GM21528 (cell line): ENCODE measurements around the gene STAT4.
"Not testable (repeated sequence)": the region's sequence is repeated elsewhere in the genome, so short reads cannot be mapped to it uniquely, and the experiment has no call there.

Experiments used
- ATAC-seq: cut with Tn5 transposase; IDR thresholded peaks from one replicate; pipeline ENCODE4 v1.9.1; 2021; ENCODE audit warnings: mild to moderate bottlenecking, moderate library complexity; ENCODE audit not compliant: unreplicated experiment, low FRiP score

Gene STAT4

DNA sequence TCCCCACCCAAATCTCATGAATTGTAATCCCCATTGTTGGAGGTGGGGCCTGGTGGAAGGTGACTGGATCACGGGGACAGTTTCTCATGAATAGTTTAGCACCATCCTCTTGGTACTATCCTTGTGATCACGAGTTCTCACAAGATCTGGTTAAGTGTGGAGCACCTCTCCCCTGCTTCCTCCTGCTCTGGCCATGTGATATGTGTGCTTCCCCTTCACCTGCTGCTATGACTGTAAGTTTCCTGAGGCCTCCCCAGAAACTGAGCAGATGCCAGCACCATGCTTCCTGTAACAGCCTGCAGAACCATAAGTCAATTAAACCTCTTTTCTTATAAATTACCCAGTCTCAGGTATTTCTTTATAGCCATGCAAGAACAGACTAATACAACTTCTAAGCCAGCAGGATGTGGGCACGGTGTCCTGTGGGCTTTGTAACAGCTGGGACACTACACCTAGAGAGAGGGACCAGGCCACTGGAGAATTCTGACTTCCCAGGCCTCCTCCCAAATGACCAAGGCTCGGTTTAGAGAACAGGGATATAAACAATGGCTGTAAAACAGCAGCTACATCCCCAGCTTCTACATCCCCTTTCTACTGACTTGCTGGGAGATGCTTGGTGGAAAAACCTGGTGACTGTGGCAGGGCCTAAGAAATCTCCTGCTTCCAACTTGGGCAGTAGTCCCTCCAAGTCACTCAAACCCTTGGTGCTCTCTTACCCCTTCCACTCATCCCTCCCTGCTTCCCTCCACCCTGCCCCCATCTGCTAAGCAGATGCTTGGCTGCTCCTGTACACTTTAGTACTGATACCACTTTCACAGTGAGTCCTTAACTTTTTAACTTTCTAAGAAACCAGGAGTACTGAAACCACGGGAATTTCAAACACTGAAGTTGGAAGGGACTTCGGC is 147.1 kb downstream of the STAT4 start:
- no peak for ATAC-seq

DNA sequence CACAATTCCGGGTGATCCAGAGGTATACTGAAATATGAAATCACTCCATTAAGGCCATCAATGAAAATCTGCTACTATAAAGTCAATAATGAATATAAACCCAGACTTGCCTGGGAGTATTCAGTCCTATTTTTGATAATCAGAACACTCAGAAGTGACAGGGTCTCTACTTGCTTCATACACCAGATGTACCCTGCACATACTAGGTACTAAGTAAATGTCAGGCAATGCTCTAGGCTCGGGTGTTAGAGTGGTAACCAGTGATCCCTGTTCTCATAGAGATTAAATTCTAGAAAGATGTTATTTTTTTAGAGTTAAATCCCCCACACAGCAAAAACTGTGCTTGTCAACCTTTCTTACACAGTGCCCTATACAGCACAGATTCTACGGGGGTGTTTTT is 149.2 kb downstream of the STAT4 start:
- ATAC-seq: no peak

DNA sequence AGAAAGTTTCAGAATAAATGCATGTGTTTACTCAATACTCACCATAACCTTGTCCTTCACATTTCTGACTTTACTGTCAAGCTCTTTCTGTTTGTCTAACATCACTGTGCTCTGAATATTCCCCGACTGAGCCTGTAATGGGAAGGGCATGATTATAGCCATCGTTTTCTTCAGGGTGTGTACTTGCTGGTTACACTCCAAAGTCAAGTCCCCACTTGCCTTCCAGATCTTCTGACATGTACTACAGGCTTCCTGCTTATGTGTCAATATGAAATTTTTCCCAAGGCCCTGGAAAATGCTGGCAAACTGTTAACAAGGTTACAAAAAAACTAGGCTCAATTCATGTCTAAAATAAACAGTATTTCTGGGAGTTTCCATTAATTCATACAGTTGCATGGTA is 149.8 kb downstream of the STAT4 start:
- no peak for ATAC-seq

DNA sequence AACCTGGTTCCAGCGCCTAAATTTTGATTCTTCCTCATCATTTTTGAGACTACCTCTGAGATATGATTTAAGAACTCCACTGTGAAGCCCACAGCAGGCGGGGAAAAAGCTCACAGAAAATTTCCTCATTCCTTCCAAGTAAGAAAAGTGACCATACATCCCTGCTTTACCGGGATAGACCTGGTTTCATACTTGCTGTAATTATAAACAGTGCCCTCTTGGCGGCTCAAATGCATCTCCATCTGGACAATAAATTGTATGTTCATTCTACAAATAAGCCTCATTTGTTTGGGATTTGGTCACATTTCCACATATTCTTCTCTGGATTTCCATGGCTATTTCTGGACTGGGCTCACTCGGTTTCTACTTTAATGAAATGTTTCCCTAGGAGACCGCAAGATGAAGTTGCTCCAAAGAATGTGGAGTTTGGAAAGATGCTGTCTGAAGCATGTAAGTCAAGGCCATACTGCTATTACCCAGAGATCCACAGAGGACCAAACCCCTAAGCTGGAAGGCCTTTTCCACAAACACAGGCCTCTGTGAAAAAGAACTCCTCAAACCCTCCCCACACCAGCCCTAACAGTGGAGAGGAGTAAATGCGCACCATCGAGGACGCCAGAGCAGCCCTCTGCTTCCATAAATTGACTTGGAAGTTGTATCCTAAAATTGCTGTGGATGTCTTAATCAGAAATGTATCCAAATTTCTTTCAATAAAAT is 150.7 kb downstream of the STAT4 start:
- ATAC-seq: no peak

DNA sequence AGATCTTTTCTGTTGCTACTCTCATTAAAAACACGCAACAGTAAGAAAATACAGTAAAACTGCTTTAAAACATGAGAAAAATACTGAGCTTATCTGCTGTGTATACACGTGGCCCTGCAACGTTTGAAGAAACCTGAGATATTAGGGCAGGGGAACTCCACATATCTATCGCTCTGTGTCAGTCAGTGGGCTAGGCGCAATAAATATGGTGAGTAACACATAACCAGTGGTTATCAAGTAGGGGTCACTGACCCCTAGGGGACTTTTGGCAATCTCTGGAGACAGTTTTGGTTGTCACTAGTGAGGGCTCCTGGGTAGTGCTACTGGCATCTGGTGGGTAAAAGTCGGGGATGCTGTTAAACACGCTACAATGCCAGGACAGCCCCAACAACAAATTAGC is 151.7 kb downstream of the STAT4 start:
- ATAC-seq: no peak

DNA sequence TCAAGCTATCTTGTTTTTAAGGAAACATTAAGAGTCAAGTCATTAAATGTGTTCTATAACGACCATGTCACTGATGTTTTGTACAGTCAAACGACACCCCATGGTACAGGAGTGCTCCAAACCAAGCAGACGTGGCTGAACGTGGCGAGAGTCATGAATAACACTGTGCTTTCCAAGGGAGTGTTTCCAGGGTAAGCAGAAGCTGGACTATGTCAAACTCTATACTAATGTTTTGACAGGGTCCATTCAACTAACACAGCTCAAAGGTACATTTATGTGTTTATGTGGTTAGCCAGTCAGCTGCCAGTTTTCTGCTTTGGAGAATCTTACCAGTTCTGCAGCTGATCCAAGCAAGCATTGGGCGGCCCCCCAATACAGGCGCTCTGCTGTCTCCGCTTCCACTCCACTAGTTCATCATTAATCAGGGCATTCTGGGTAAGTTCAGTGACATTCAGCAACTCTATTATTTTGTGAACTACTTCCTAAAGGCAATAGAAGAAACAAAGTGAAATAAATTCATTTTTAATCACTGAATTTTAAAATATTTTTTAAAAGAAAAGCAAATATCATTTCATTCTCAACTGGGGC is 153.2 kb downstream of the STAT4 start:
- ATAC-seq: no peak

DNA sequence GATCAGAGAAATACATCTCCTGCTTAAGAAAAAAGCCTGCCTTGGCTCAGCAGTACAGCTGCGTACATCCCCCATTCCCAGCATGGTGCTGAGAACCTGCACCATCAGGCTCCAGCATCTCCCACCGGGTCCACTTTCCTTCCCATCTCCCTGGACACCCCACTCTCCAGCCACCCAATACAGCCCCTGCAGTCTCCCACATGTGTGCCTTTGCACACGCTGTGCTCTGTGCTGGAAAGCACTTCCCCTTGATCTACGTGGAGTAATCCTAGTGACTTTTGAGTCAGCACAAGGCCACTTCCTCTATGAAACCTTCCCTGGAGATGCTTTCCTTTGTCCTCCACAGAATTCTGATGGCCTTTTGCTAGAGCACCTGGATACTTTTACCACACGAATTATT is 153.8 kb downstream of the STAT4 start:
- no peak for ATAC-seq

DNA sequence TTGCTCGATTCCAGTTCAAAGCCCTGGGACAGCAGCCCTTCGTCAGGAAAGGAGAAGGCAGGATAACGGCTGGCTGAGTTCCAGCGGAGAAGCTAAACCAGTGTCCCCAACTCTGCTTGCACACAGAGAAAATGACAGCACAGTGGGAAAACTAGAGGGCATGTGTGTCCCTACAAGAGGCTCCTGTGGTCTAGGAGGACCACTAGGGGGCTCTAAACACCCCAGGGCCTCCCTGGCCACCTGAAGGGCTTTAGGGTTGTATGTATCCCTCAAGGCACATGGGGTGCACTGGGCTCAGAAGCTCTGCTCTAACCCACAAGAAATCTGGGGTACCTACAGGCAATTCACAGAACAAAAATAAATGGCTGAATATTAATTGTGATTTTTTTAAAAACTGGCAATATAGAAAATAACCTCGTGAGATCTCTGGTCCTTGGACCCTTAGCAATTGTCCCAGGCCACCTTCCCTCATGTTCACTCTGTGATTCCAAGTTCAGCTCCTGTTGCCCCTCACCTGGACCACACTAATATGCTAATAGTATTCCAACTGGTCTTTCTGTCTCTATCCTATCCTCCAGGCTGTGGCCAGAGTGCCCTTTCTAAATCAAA is 154.4 kb downstream of the STAT4 start:
- ATAC-seq: no peak

DNA sequence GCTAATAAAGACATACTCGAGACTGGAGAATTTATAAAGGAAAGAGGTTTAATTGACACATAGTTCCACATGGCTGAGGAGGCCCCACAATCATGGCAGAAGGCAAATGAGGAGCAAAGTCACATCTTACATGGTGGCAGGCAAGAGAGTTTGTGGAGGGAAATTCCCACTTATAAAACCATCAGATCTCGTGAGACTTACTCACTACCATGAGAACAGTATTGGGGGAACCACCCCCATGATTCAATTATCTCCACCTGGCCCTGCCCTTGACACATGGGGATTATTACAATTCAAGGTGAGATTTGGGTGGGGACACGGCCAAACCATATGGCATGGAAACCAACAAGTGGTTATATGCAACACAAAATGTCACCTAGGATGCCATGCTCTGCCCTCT is 155.5 kb downstream of the STAT4 start:
- ATAC-seq: not testable (repeated sequence)

DNA sequence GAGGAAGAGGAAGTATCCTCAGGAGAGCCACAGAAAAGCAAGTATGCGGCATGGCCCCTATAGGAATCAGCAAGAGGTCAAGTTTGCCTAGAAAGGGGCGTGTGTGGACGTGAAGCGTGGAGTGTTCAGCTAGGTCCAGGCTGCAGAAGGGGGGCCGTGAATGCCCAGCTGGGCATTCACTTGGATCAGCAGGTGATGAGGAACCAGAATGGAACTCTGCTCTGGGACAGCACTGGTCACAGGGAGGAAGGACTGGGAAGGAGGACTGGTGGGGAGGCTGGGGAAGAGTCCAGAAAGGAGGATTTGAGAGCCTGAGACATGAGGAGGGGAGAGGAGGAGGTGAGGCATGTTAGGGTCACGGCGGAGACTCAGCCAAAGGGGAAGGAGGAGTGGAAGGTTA is 156.6 kb downstream of the STAT4 start:
- ATAC-seq: no peak

DNA sequence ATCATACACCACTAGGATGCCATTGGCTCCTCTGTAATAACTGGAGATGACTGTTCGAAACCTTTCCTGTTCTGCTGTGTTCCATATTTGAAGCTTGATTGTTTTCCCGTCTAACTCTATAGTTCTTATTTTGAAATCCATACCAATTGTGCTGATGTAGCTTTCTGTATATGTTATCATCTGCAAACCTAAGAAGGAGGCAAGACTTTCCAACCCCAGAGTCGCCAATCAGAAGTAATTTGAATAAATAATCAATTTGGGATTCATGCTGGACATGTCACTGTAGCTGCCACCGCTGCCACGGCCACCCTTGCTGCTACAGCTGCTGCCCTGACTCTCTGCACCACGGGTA is 157.5 kb downstream of the STAT4 start:
- ATAC-seq: no peak

DNA sequence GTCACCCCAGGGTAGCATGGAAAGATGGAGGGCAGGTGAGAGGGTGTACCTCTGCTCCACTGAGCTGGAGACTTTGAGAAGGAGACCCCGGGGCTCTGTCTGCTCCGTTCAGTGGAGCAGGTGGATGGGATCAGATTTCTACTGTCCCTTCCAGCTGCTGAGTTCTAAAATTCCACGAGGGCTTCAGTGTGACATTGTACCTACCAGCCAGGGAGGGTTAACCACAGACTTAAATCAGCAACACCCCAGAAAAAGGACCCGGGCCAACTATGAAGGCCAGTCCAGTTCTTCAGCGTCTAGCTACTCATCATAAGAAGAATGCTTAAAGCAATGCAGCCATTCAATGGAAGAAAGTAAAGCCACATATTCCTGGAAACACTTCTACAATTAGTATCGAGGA is 160.7 kb downstream of the STAT4 start:
- no peak for ATAC-seq

DNA sequence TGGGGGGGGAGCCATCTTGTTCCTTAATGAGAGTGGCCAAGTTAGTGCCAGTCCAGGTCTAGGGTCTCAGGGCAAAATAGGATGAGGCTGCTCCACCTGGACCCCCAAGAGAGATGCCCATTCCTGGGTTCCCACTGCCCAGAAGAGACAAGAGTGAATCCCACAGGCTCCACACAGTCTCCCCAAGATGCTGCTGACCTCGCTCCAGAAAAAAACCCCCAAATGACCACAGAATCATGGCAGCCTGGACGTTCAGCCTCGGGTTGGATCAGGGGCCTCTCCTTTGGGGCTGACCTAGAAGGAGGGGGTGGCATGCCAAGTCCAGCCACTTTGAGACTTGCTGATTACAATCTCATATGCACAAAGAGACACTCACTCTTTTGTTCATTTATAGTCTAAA is 161.9 kb downstream of the STAT4 start:
- ATAC-seq: no peak

DNA sequence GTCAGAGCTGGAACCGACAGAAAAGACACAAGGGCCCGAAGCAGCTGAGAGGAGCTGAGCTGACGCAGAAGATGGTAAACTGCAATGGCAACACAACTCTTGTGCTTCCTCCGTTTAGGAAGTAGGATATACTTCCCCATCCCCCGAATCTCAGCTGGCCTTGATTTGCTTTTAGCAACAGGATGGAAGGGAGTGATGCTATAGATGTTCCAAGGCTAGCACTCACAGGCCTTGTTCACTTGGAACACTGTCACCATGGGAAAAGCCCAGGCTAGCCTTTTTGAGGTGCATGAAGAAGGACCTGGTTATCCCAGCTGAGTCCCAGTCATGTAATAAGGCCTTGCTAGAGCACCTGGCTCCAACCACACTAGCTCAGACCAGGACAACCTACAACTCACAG is 162.9 kb downstream of the STAT4 start:
- no peak for ATAC-seq

DNA sequence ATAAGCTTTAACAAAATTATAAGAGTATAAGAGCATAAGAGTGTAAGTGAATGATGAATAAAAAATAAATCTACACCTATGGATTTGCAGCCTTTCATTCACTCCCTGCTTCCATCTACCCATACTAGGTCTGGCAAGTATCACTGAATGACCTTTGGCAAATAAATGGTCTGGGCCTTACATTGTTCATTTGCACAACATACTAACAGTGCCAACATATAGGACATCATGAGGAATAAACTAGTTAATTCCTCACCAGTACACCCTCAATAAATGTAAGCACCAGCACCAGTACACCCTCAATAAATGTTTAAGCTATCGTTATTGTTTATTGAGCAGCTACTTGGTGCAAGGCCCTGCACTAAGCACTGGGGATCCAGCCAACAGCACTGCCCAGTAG is 163.7 kb downstream of the STAT4 start:
- ATAC-seq: no peak

DNA sequence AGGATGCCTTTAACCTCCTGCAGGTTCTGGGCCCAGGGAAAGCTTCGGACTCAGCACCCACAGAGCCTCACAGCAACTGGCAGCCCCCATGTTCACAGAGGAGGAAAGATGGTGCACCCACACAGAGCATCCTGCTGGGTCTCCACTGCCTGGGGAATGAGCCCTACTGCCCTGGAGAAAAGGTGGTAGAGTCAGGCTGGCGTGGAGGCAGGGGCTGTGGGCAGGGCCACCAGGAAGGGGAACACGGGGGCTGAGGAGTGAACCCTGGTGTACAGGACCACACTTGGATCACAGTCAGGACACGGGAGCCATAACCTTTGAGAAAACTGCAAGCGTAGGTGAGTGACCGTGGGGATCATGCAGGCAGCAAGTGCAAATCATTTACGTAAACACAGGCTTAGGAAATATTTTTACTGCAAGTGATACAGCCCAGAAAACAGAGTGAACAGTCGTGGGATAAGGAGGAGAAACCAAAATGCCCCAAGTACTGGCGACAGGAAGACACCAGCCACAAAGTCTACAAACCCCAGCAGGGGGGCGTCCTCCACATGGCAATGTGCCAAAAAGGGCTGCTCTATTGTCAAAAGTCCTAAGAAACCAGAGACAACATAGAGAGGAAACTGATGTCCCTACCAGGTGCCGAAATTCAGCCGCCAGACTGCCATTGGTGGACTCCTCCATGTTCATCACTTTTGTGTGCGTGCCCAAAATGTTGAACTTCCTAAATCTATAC is 164.4 kb downstream of the STAT4 start:
- no peak for ATAC-seq

DNA sequence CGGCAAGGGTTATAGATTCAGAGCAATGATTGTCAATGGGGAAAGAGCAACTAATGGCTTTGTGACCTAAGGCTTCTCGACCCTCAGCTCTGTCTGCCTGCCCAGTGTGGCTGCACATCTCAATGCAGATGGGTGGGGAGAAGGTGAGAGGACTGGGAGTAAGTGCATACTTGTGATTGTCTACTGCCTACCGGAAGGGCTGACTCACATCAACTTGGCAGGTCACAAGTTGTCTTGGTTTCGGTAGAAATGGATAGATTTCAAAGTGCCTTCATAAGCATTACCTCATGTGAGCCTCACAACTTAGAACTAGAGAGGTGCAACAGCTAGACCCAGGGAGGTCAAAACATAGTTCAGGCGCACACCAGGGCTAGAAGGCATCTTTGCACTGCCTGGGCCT is 166.2 kb downstream of the STAT4 start:
- ATAC-seq: no peak

DNA sequence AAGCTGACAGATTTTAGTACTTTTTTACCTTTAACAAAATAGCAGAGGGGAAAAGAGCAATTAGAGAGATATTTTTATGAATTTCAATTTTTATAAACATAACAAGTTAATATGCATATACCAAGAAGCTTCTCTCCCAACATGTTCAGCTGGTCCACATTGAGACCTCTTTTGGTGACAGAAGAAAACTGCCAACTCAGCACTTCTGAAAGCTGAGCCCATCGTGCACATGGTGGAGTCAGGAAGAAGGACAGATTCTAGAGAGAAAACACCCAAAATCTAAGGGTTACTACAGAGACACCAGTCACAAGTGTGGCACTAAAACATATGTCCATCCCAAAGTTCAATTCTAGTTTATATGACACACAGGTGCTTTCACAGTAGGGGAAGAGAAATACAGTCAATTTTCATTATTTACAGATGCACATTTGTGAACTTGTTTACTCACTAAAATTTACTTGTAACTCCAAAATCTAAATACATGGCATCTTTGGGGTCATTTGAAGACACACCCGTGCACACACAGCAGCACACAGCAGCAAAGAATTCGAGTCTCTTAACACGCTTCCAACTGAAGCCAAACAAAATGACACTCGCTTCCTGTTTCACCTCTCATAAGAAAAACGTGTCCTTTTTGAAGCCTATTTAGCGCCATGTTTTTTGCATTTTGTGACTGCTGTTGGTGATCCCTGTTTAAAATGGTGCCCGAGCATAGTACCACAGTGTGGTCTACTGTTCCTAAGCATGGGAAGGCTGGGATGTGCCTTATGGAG is 168.3 kb downstream of the STAT4 start:
- no peak for ATAC-seq

DNA sequence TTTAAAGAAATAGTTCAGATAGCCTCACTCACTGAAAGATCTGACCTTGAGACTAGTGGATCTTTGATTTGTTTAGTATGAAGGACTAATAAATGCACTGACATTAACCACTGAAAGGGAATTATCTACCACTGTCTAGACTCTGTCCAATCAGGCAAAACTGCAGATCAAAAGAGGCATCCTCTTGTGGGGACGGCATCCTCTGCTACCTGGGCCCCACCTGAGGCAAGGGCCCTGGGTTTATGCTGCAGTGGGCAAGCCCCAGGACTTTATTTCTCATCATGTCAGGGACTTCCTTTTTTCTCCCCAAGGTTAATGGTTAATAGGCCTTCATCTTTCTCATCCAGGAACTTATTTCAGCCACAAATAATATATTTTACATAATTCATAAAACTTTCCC is 169.1 kb downstream of the STAT4 start:
- no peak for ATAC-seq

DNA sequence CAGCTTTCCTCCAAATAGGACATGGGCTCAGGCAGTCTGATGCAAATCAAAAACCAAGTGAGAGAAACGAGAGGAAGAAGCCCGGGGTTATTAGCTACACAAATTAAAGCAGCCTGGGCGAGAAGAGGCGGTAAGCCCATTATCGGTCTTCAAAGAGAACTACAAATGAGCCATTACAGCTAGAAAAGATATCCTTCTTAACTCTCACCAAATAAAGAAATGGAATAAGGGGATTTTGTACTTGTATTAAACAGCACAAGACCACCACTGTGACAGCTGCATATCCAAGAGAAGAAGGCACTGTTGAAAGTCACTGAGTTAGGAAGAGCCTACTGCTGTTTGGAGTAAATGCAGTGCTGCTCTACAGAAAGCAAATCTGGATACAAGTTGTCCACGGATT is 169.5 kb downstream of the STAT4 start:
- no peak for ATAC-seq
